Activated CD8-positive, alpha-beta T cell treated with anti-CD3 and anti-CD28 coated beads for 36 hours (primary cell): ENCODE results near the gene EIF4E3. TPM values are rescaled to one million over a fixed set of nuclear protein-coding genes. Genes with fewer than 3 reads are reported as not detected.

Source experiments
- ATAC-seq: fragments of 200-7000 bp; cut with Tn5 transposase; one replicate; pipeline ENCODE4 v1.10.0; 2021; ENCODE audit warnings: mild to moderate bottlenecking, moderate library complexity
- CTCF ChIA-PET: fragments of 350-600 bp; sonication (Branson Sonifier 250); formaldehyde crosslinking; loops from one replicate; lab custom pipeline; 2021; ENCODE audit warnings: antibody characterized with exemption; lab: Charles Lee
- POLR2A ChIA-PET: fragments of 350-600 bp; sonication (Branson Sonifier 250); formaldehyde crosslinking; loops from one replicate; lab custom pipeline; 2021; ENCODE audit warnings: antibody characterized with exemption; lab: Charles Lee
- DNase-seq: peaks from one replicate; pipeline ENCODE4 v3.0.0-alpha.2; 2020
- H3K27ac Mint-ChIP-seq: one replicate; pipeline ENCODE4 v1.8.0; 2021; ENCODE audit warnings: mild to moderate bottlenecking, mixed read lengths
- H3K27me3 Mint-ChIP-seq: one replicate; pipeline ENCODE4 v1.8.0; 2021; ENCODE audit warnings: mixed read lengths
- H3K36me3 Mint-ChIP-seq: one replicate; pipeline ENCODE4 v1.8.0; 2021; ENCODE audit warnings: low read depth, mixed read lengths
- H3K4me1 Mint-ChIP-seq: one replicate; pipeline ENCODE4 v1.8.0; 2021; ENCODE audit warnings: low read depth, mixed read lengths
- H3K4me3 Mint-ChIP-seq: one replicate; pipeline ENCODE4 v1.8.0; 2021; ENCODE audit warnings: mild to moderate bottlenecking, moderate library complexity, mixed read lengths
- H3K9me3 Mint-ChIP-seq: one replicate; pipeline ENCODE4 v1.8.0; 2021; ENCODE audit warnings: mixed read lengths
- CTCF ChIP-seq: fragments of 200-600 bp; IDR thresholded peaks from one replicate; pipeline ENCODE4 v1.8.0; 2022; ENCODE audit warnings: antibody characterized with exemption, mild to moderate bottlenecking
- intact Hi-C: fragments of 100-400 bp; cut with micrococcal nuclease; formaldehyde crosslinking; loops from one replicate; pipeline ENCODE4 v1.10.0; 2022
- total RNA-seq, 2 experiments: library from RNA; stranded (reverse); gene quantifications; one replicate each; pipeline ENCODE4 v1.2.3, GENCODE V29; 2021

Gene EIF4E3
- total RNA-seq, 2 experiments from 2014 or later, result 29.3 to 30.4 TPM

GRCh38 chr3:71625676-71626075 lies 99.5 kb downstream of the EIF4E3 start:
- intact Hi-C loops, result no loop called here
- H3K4me3 Mint-ChIP-seq, result no peak overlapping the region
- POLR2A ChIA-PET, result no interaction called here
- CTCF ChIA-PET, result interaction anchor here (1.9 kb wide), 1 partner anchor 10 kb away, joined by 5 read pairs; no protein-coding TSS in a partner anchor
- no peak for ATAC-seq
- H3K36me3 Mint-ChIP-seq, result no peaks in the 10 kb centered on the region
- H3K4me1 Mint-ChIP-seq, result no peaks in the 10 kb centered on the region
- DNase-seq, result no peak
- no peak for TF ChIP-seq CTCF
- no peaks in the 10 kb centered on the region for H3K9me3 Mint-ChIP-seq
- H3K27me3 Mint-ChIP-seq, result no peaks in the 10 kb centered on the region
- H3K27ac Mint-ChIP-seq, result no peak overlapping the region

Other genes starting within 250 kb of the EIF4E3 start
- gene FOXP1, start 141.7 kb downstream of the EIF4E3 start, total RNA-seq, result 100 to 1,000 TPM; 145 to 153 TPM
- gene GPR27, start 28.5 kb upstream of the EIF4E3 start, total RNA-seq, result under 1 TPM; 0.40 to 0.47 TPM
- gene PROK2, start 59.7 kb upstream of the EIF4E3 start, total RNA-seq, result under 1 TPM; 0.27 to 0.34 TPM